ENCODE measurements around the gene KRTAP19-5.

DNA sequence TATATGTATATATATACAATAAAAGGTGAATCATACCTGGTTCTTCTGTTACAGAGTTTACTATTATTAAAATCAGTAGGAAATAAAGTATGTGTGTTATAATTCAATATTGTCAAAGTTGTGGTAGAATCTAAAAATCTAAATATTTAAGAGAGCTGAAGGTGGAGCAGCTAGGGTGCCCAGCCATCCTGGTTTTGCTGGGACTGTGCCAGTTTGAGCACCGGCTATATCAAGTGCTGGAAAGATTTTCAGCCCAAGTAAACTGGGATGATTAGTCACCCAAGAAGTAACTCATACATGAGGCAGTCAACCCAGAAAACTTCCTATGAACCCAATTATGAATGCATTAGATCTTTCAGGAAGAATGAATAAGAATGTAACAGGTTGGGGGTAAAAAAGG is 16.9 kb upstream of the KRTAP19-5 start:
- TF ChIP-seq TSHZ1 (tag by site-specific recombination; IDR thresholded peaks at IDR 0.05; ENCODE audit: borderline replicate concordance) (no peak), TRIM28 (IDR thresholded peaks at IDR 0.05; ENCODE audit: borderline replicate concordance, low read length) (no peak), ZNF530 (tag by site-specific recombination; IDR thresholded peaks at IDR 0.05; ENCODE audit: low read depth) (no peak), ZNF350 (tag by site-specific recombination; IDR thresholded peaks at IDR 0.05) (no peak), REST (tag by site-specific recombination; IDR thresholded peaks at IDR 0.05) (no peak), ZNF335 (tag by site-specific recombination; conservative IDR thresholded peaks at IDR 0.05) (no peak), ZNF354C (tag by site-specific recombination; IDR thresholded peaks at IDR 0.05; ENCODE audit: borderline replicate concordance, low read depth) (no peak), TCF7L2 (IDR thresholded peaks at IDR 0.05; ENCODE audit: borderline replicate concordance, low read depth, low read length) (no peak)
- TF ChIP-seq, protein P1, sequence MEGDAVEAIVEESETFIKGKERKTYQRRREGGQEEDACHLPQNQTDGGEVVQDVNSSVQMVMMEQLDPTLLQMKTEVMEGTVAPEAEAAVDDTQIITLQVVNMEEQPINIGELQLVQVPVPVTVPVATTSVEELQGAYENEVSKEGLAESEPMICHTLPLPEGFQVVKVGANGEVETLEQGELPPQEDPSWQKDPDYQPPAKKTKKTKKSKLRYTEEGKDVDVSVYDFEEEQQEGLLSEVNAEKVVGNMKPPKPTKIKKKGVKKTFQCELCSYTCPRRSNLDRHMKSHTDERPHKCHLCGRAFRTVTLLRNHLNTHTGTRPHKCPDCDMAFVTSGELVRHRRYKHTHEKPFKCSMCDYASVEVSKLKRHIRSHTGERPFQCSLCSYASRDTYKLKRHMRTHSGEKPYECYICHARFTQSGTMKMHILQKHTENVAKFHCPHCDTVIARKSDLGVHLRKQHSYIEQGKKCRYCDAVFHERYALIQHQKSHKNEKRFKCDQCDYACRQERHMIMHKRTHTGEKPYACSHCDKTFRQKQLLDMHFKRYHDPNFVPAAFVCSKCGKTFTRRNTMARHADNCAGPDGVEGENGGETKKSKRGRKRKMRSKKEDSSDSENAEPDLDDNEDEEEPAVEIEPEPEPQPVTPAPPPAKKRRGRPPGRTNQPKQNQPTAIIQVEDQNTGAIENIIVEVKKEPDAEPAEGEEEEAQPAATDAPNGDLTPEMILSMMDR (tag by site-specific recombination; IDR thresholded peaks at IDR 0.05), result no peak
- TF ChIP-seq, protein P2, sequence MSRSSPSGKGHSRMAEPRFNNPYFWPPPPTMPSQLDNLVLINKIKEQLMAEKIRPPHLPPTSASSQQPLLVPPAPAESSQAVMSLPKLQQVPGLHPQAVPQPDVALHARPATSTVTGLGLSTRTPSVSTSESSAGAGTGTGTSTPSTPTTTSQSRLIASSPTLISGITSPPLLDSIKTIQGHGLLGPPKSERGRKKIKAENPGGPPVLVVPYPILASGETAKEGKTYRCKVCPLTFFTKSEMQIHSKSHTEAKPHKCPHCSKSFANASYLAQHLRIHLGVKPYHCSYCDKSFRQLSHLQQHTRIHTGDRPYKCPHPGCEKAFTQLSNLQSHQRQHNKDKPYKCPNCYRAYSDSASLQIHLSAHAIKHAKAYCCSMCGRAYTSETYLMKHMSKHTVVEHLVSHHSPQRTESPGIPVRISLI (tag by site-specific recombination; IDR thresholded peaks at IDR 0.05), result no peak

Data from HEK293 (cell line).